ENCODE data around the gene TMEM247. TPM values are rescaled to one million over a fixed set of nuclear protein-coding genes. Genes with fewer than 3 reads are reported as not detected.
A peak's percentile ranks its signal among the peaks of the same experiment; 100 is the strongest.

TMEM247 gene
- total RNA-seq, 1 experiment from 2014 or later, result not detected

- Histone ChIP-seq H3K27me3 (ENCODE audit: low read length) (no peaks in the 10 kb centered on the region), H3K4me3 (ENCODE audit: low read length) (no peak overlapping the region), H3K4me1 (ENCODE audit: insufficient read depth, low read length) (peaks cover 17% of the 10 kb centered on the region), H3K9me2 (replicated peaks; ENCODE audit: low read length) (no peaks in the 10 kb centered on the region), H3K79me2 (ENCODE audit: low read length) (no peaks in the 10 kb centered on the region), H4K20me1 (ENCODE audit: low read length) (no peaks in the 10 kb centered on the region), H3F3A (ENCODE audit: low read length, unreplicated experiment) (no peaks in the 10 kb centered on the region), H3K4me2 (ENCODE audit: low read length) (no peak overlapping the region), H2AFZ (ENCODE audit: low read length) (no peak overlapping the region), H3K36me3 (ENCODE audit: low read depth, low read length) (no peaks in the 10 kb centered on the region), H3K9me3 (ENCODE audit: low read length) (no peaks in the 10 kb centered on the region), H3K27ac (ENCODE audit: low read length) (no peak overlapping the region), H3K9ac (ENCODE audit: low read length) (no peak overlapping the region)
- ChIA-PET POLR2A (ENCODE audit: unreplicated experiment) (no interaction called here), CTCF (no interaction called here)
- TF ChIP-seq EZH2phosphoT487 (IDR thresholded peaks at IDR 0.05; ENCODE audit: borderline replicate concordance, low read length) (no peak), EZH2 (IDR thresholded peaks at IDR 0.05; ENCODE audit: low read length, unreplicated experiment) (no peak), CTCF (conservative IDR thresholded peaks at IDR 0.05; ENCODE audit: low read depth, low read length) (no peak)
- DNase-seq, result no peak
- no peak for ATAC-seq
- no TSS peak for BruUV-seq (replicated peaks)
- intact Hi-C loops (cut with micrococcal nuclease), result no loop called here
These were observed 1.4 kb upstream of the TMEM247 start for GRCh38 chr2:46477925-46478324.

DNA sequence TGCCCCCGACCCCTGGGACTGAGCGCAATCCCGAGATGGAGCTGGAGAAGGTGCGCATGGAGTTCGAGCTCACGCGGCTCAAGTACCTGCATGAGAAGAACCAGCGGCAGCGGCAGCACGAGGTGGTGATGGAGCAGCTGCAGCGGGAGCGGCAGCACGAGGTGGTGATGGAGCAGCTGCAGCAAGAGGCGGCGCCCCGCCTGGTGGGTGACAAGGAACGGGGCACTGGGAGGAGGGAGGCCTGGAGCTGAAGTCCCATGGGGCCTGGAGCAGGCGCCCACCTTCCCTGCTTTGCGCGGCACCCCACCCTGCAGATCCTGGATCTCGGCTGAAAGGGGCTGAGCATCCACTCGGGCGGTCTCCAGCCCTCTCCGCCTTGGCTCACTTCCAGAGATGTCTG is 1.2 kb downstream of the TMEM247 start:
- Histone ChIP-seq H3K4me1 (ENCODE audit: insufficient read depth, low read length) (peaks cover 17% of the 10 kb centered on the region), H3K36me3 (ENCODE audit: low read depth, low read length) (no peaks in the 10 kb centered on the region), H4K20me1 (ENCODE audit: low read length) (no peaks in the 10 kb centered on the region), H2AFZ (ENCODE audit: low read length) (no peak overlapping the region), H3K27me3 (ENCODE audit: low read length) (no peaks in the 10 kb centered on the region), H3K9ac (ENCODE audit: low read length) (peak overlapping the region; percentile 46; the same call in 1 of the 2 replicates), H3K4me3 (ENCODE audit: low read length) (no peak overlapping the region), H3K9me3 (ENCODE audit: low read length) (no peaks in the 10 kb centered on the region), H3K4me2 (ENCODE audit: low read length) (peak overlapping the region; percentile 61; the same call in 1 of the 2 replicates), H3K27ac (ENCODE audit: low read length) (peak overlapping the region; percentile 80), H3K9me2 (replicated peaks; ENCODE audit: low read length) (no peaks in the 10 kb centered on the region), H3F3A (ENCODE audit: low read length, unreplicated experiment) (no peaks in the 10 kb centered on the region), H3K79me2 (ENCODE audit: low read length) (no peaks in the 10 kb centered on the region)
- ATAC-seq (no peak), DNase-seq (no peak)
- BruUV-seq (replicated peaks), result no TSS peak
- ChIA-PET POLR2A (ENCODE audit: unreplicated experiment) (no interaction called here), CTCF (interaction anchor here (0.8 kb wide), 1 partner anchor 164 kb away, joined by 3 read pairs; no protein-coding TSS in a partner anchor)
- intact Hi-C loops (cut with micrococcal nuclease), result no loop called here
- TF ChIP-seq EZH2 (IDR thresholded peaks at IDR 0.05; ENCODE audit: low read length, unreplicated experiment), result no peak

DNA sequence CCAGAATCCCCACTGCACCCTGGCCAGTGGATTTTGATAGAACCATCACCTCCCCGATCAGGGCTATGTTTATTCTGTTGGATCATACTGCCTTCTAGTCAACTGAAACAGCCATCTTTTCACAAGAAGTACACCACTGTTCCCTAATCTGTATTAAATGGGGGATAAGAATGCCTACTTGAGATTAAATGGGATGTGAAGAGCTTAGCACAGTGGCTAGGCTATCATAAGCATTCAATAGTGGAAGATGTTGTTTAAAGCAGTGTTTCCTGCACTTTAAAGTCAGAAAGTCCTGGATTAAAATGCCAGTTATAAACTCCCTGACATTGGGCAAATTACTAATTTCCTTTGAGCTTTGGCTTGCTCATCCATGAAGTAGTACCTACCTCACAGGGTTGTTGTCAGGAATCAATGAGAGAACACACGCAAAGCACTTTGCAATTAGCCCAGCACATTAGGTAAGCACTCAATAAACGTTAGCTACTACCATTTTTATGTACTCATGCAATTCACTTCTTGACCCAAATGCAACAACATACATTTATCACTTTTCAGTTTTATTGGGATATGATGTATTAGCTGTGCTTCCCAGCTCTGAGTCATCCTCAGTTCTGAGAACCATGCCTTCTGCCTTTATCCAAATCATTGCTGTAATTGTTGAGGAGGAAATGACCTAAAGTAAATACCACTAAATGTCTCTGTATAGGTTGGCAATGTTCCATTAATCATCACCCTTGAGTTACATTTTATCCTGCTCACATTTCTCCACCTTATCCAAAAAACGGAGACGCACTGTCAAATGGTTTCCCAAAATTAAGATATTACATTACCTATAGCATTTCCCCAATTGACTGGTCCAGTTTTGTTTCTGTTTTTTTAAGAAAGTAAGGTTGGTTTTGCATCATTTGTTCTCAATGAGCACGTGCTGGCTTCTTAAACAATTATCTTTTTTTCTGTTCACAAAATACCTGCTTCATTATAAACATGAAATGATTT is 2.1 kb downstream of the TMEM247 start:
- intact Hi-C loops (cut with micrococcal nuclease), result no loop called here
- no peaks in the 10 kb centered on the region for H3K27me3 ChIP-seq (ENCODE audit: low read length)
- no peaks in the 10 kb centered on the region for H4K20me1 ChIP-seq (ENCODE audit: low read length)
- peaks cover 17% of the 10 kb centered on the region for H3K4me1 ChIP-seq (ENCODE audit: insufficient read depth, low read length)
- H2AFZ ChIP-seq (ENCODE audit: low read length), result no peak overlapping the region
- ATAC-seq (peak; percentile 94), DNase-seq (peak; percentile 88)
- BruUV-seq (replicated peaks), result no TSS peak
- H3K9ac ChIP-seq (ENCODE audit: low read length), result peak overlapping the region; percentile 46
- H3F3A ChIP-seq (ENCODE audit: low read length, unreplicated experiment), result no peaks in the 10 kb centered on the region
- no peaks in the 10 kb centered on the region for H3K9me3 ChIP-seq (ENCODE audit: low read length)
- CTCF ChIA-PET, result interaction anchor here (0.6 to 0.8 kb wide), 5 partner anchors 72 to 832 kb away, joined by 3 read pairs; no protein-coding TSS in a partner anchor
- no peaks in the 10 kb centered on the region for H3K36me3 ChIP-seq (ENCODE audit: low read depth, low read length)
- POLR2A ChIA-PET (ENCODE audit: unreplicated experiment), result no interaction called here
- no peak for TF ChIP-seq CTCF (conservative IDR thresholded peaks at IDR 0.05; ENCODE audit: low read depth, low read length)
- TF ChIP-seq EZH2phosphoT487 (IDR thresholded peaks at IDR 0.05; ENCODE audit: borderline replicate concordance, low read length), result no peak
- TF ChIP-seq EZH2 (IDR thresholded peaks at IDR 0.05; ENCODE audit: low read length, unreplicated experiment), result no peak
- H3K9me2 ChIP-seq (replicated peaks; ENCODE audit: low read length), result no peaks in the 10 kb centered on the region
- peak overlapping the region; percentile 80 for H3K27ac ChIP-seq (ENCODE audit: low read length)
- no peaks in the 10 kb centered on the region for H3K79me2 ChIP-seq (ENCODE audit: low read length)
- peak overlapping the region; percentile 61 for H3K4me2 ChIP-seq (ENCODE audit: low read length)
- no peak overlapping the region for H3K4me3 ChIP-seq (ENCODE audit: low read length)

Measured in PC-3 (cell line).